Stimulated activated naive CD4-positive, alpha-beta T cell treated with Interleukin-2 at 50 U/mL for 16 hours (primary cell): Measurements from ENCODE around the gene MAP3K5.

Experiments used
- DNase-seq: peaks from one replicate; lab custom pipeline; 2025; lab: John Stamatoyannopoulos, UW

MAP3K5 gene

GRCh38 chr6:136683209-136683941 lies 108.9 kb downstream of the MAP3K5 start:
- DNase-seq: no peak

- DNase-seq: no peak
Observed at GRCh38 chr6:136682292-136682691, 110.0 kb downstream of the MAP3K5 start.

- DNase-seq: no peak
Observed at GRCh38 chr6:136677822-136678221, 114.5 kb downstream of the MAP3K5 start.

- no peak for DNase-seq
Observed at GRCh38 chr6:136677344-136677743, 114.9 kb downstream of the MAP3K5 start.

GRCh38 chr6:136676075-136676474 lies 116.2 kb downstream of the MAP3K5 start:
- no peak for DNase-seq

- DNase-seq: no peak
Observed at GRCh38 chr6:136673571-136673970, 118.7 kb downstream of the MAP3K5 start.

- DNase-seq: no peak
Observed at GRCh38 chr6:136672144-136672543, 120.1 kb downstream of the MAP3K5 start.

GRCh38 chr6:136669299-136669699 lies 123.0 kb downstream of the MAP3K5 start:
- no peak for DNase-seq

GRCh38 chr6:136668571-136668970 lies 123.7 kb downstream of the MAP3K5 start:
- no peak for DNase-seq

GRCh38 chr6:136666041-136666440 lies 126.2 kb downstream of the MAP3K5 start:
- DNase-seq: no peak

GRCh38 chr6:136662347-136663237 lies 129.7 kb downstream of the MAP3K5 start:
- DNase-seq: no peak

- no peak for DNase-seq
Observed at GRCh38 chr6:136660727-136661126, 131.6 kb downstream of the MAP3K5 start.

GRCh38 chr6:136659991-136660499 lies 132.2 kb downstream of the MAP3K5 start:
- no peak for DNase-seq

- DNase-seq: no peak
Observed at GRCh38 chr6:136658711-136659110, 133.6 kb downstream of the MAP3K5 start.

GRCh38 chr6:136657666-136658065 lies 134.6 kb downstream of the MAP3K5 start:
- DNase-seq: no peak

GRCh38 chr6:136656121-136656520 lies 136.2 kb downstream of the MAP3K5 start:
- no peak for DNase-seq

GRCh38 chr6:136655239-136656014 lies 136.8 kb downstream of the MAP3K5 start:
- no peak for DNase-seq

GRCh38 chr6:136654086-136654485 lies 138.2 kb downstream of the MAP3K5 start:
- no peak for DNase-seq

- no peak for DNase-seq
Observed at GRCh38 chr6:136652656-136653055, 139.6 kb downstream of the MAP3K5 start.

- DNase-seq: no peak
Observed at GRCh38 chr6:136651982-136652381, 140.3 kb downstream of the MAP3K5 start.

GRCh38 chr6:136647363-136647852 lies 144.9 kb downstream of the MAP3K5 start:
- DNase-seq: peak; percentile 29

GRCh38 chr6:136646377-136646776 lies 145.9 kb downstream of the MAP3K5 start:
- no peak for DNase-seq
